CD4-positive, alpha-beta T cell treated with Interleukin-6 for 4 hours (primary cell): ENCODE results near the gene OR5D14.

Experiments used
- DNase-seq: peaks from one replicate; pipeline ENCODE4 v3.0.0-alpha.2; 2020; ENCODE audit warnings: mixed read lengths

OR5D14 gene

DNA sequence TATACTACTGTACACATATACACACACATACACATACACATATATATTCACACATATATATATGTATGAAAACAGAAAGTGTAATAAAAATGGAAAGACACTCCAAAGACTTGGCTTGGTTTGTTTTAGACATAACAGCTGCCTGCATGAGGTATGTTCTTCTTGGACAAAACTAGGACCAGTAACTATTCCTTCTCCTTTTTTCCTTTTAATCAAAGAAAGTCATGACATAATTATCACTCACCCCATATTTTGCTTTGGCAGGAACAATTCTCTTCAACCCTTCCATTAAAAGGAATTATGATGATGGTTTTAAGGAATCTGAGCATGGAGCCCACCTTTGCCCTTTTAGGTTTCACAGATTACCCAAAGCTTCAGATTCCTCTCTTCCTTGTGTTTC is at the start of gene OR5D14:
Gene OR5D14, plus strand, starts transcription at position 301 of the 400 bp plus-strand sequence. Its CDS starts 0 bp downstream, at position 301.
- DNase-seq, result no peak

DNA sequence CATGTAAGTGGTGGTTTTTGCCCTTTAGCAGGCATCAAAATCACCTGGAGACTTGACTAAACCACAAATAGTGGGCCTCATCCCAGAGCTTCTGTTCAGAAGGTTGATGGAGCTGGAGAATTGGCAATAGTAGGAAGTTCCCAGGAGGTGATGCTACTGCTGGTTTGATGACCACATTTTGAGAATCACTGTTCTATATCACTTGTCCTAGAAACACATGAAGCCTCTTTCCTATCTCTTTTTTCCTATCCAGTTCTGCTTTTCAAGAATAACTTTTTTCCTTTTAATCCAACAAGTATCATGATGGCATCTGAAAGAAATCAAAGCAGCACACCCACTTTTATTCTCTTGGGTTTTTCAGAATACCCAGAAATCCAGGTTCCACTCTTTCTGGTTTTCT is 22.2 kb upstream of the OR5D14 start, which contains the start of gene OR5D13:
Gene OR5D13, plus strand, starts transcription at position 301 of the 400 bp plus-strand sequence. Its CDS starts 0 bp downstream, at position 301.
- DNase-seq, result no peak

DNA sequence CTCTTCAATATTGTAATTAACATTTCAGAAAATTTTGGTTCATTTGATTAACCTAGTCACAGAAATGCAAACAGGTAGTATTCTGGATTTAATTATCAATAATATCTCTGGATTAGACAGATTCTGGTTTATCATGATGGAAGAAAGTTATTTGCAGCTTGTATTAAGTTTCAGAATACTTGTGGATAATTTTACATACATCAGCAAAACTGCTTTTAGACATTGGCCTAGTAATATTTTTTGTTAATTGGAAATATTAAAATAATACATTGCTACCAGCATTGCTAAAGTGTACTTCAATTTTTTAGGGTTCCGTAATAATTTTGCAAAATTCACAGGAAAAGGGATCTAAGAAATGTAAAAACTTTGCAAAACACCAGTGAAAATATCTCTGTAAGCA is 3.8 kb upstream of the OR5D14 start:
- no peak for DNase-seq

DNA sequence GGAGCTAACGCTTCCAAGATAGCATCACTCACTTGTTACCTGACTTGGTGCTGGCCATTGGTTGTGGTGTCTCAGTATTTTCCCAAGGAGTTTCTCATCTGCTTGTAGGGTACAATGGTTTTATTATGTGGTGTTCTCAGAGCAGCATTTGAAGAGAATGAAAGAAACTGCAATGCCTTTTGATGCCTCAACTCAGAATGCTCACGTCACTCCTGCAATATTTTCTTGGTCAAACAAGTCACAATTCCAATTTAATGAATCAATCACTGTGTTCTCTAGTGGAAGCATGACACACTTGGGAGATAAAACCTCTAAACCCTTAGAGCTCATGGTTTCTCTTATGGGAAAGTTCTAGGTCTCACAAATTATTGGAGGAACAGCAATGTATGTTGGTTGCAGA is 2.0 kb upstream of the OR5D14 start:
- DNase-seq, result no peak

DNA sequence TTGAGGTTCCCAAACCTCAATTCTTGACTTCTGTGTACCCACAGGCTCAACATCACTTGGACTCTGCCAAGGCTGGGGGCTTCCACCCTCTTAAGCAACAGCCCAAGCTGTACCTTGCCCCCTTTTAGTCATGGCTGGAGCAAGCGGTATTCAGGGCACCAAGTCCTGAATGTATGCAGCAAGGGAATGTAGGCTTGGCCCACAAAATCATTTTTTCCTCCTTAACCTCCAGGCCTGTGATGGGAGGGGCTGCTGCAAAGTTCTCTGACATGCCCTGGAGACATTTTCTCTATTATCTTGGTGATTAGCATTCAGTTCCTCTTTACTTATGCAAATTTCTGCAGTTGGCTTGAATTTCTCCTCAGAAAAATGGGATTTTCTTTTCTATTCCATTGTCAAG is 10.9 kb downstream of the OR5D14 start:
- DNase-seq, result no peak

DNA sequence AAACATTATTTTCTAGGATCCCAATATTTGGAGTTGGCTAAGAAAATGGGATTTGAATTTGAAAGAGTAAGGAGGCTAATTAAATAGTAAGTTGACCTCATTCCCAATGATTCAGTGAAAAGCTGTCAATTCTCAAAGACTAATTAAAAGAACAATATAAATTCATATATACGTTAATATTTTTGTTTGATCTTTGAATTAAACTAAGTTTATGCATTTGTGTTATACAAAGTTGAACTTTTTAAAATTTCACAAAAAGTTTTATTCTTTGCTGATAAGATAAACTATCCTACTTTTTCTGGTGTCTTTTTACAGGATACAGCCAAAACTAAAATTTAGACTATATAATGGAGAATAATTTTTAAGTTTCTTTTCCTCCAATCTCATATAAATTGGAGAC is 15.7 kb downstream of the OR5D14 start, which contains the start of gene OR5L1:
Gene OR5L1, plus strand, starts transcription at position 301 of the 400 bp plus-strand sequence. CDS start 100 bp downstream, outside the sequence.
- no peak for DNase-seq

DNA sequence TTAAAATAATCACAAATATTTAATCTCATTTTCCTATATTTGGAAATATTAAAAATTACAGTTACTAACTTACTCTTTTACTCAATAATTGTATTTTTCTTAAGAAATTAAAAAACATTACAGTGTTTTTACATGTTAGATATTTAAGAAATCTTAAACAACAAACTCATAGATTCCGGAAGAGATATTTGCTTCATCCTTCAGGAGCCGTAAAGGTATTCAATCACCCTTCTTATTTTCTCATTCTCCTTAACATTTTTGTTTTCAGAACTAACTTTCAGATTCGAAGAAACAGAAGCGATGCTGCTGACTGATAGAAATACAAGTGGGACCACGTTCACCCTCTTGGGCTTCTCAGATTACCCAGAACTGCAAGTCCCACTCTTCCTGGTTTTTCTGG is 24.0 kb downstream of the OR5D14 start, which contains the start of gene OR5D18:
Gene OR5D18, plus strand, starts transcription at position 301 of the 400 bp plus-strand sequence. Its CDS starts 0 bp downstream, at position 301.
- no peak for DNase-seq

DNA sequence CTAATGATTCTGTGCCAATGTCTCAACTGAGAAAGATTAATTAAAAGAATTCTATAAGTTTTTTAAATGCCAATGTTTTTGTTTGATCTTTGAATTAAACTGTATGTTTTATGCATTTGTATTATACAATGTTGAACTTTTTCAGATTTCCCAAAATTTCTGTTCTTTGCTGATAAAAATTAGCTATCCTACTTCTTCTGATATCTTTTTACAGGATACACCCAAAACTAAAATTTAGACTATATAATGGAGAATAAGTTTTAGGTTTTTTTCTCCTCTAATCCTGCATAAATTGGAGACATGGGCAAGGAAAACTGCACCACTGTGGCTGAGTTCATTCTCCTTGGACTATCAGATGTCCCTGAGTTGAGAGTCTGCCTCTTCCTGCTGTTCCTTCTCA is 31.6 kb downstream of the OR5D14 start, which contains the start of gene OR5L2:
Gene OR5L2, plus strand, starts transcription at position 301 of the 400 bp plus-strand sequence. Its CDS starts 0 bp downstream, at position 301.
- no peak for DNase-seq

DNA sequence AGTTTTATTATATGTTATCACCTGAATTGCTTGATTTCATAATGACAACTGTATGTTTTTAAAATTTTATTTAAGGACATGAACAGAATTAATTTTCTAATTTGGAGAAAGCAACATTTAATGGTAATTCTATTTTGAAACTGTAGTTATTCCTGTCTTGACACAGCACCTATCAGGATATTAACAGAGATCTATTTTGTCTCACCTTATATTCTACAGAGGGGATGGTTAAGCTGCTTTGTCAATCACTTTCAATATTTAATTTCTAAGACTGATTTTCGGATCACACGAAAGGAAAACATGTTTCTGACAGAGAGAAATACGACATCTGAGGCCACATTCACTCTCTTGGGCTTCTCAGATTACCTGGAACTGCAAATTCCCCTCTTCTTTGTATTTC is 43.1 kb downstream of the OR5D14 start, which contains the start of gene OR5D16:
Gene OR5D16, plus strand, starts transcription at position 301 of the 400 bp plus-strand sequence. Its CDS starts 0 bp downstream, at position 301.
- DNase-seq, result no peak
